Measurements from ENCODE around the gene ITGA2. TPM values are rescaled to one million over a fixed set of nuclear protein-coding genes. Genes with fewer than 3 reads are reported as not detected.
"Not testable (repeated sequence)": the region's sequence is repeated elsewhere in the genome, so short reads cannot be mapped to it uniquely, and the experiment has no call there.

ITGA2 gene
- total RNA-seq, 1 experiment from 2014 or later = 76.0 TPM

DNA sequence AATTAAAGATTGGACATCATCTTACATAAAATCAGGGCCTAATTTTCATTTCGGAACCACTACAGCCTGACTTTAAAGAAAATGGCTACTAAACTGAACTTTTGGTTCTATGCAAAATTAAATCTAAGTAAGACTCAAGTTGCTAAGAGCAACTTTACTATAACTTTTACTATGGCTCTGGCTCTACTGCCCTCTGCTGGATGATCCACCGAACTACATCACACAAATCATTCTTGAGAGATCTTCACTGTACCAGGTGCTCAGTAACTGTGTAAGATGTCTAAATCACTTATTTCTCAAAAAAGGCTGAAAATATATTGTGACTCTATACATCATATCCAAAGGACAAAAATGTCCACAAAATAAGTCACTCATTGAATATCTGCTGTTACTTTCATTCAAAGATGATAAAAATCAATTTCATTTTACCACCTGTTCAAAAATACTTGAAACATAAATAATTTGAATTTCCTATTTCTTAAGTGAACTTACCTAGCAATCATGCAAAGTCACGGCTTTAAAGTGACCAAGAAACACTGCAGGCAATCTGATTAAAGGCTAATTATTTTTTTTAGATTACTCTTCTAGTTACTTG is 106.9 kb downstream of the ITGA2 start:
- DNase-seq (ENCODE audit: low read depth) = peak; percentile 51

DNA sequence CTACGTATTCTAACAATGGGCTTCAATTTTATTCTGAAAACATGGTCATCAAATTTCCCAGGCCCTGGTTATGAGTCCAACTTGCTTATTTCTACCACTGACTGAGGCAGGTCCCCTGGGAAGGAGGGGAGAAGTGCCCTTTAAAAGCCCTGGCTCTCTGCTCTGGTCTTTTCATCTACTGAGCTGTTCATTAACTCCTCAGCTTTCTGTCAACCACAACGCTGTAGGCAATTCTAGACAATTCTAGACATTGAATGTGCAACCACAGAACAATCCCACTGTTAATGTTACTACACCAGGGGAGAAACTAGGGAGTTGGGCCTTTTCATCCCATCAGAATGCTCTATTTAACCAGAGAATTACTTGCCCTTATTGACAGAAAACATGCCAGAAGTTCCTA is 110.4 kb downstream of the ITGA2 start:
- DNase-seq (ENCODE audit: low read depth) = no peak

DNA sequence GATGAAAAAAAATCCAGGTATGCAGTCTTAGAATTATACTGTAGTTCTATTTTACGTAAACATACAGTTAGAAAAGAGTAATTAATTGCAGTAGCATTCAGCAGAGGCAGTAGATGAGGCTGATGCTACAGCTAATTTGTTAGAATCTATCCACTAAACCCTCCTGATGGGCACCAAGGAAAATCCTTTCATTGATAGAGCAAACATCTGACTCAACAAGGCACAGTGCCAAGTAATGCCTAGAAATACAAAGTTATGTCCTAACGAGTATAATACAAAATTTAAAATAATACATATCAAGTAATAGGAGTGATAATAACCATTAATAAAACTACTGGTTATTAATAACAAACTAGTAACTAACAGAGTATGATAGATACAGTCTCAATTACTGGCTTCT is 111.5 kb downstream of the ITGA2 start:
- DNase-seq (ENCODE audit: low read depth) = no peak

DNA sequence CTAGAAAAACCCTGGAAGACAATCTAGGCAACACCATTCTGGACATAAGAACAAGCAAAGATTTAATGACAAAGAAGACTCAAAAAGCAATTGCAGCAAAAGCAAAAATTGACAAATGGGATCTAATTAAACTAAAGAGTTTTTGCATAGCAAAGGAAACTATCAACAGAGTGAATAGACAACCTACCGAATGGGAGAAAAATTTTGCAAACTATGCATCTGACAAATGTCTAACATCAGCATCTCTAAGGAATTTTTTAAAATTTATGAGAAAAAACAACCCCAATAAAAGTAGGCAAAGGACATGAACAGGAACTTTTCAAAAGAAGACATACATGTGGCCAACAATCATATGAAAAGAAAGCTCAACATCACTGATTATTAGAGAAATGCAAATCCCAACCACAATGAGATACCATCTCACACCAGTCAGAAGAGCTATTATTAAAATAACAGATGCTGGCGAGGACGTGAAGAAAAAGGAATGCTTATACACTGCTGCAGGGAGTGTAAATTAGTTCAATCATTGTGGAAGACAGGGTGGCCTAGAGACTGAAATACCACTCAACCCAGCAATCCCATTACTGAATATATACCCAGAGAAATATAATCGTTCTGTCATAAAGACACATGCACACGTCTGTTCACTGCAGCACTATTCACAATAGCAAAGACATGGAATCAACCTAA is 116.6 kb downstream of the ITGA2 start:
- no peak for DNase-seq (ENCODE audit: low read depth)

DNA sequence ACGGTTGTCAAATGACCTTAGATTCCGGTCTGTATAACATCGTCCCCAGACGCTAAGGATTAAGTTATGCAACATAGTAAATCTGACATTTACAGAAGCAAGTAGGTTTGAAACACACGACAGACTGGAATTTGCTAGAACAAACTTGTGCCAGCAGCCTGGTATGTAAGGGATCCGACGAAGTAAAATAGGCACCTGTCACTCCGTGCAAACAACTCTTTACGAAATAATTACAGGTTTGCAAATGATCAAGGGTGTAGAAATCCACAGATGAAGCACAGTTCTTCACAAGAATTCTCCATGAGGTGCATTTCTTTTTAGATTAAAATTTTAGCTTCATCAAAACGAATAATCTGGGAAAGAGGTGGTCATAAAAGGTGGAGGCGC is 119.9 kb downstream of the ITGA2 start:
- DNase-seq (ENCODE audit: low read depth) = no peak

GRCh38 chr5:53109443-53110127 is 120.4 kb downstream of the ITGA2 start, which contains the start of gene MOCS2:
MOCS2 (minus strand) TSS chr5:53109757; CDS start chr5:53107174, 2,583 bp downstream.
- peak; percentile 87 for DNase-seq (ENCODE audit: low read depth)

DNA sequence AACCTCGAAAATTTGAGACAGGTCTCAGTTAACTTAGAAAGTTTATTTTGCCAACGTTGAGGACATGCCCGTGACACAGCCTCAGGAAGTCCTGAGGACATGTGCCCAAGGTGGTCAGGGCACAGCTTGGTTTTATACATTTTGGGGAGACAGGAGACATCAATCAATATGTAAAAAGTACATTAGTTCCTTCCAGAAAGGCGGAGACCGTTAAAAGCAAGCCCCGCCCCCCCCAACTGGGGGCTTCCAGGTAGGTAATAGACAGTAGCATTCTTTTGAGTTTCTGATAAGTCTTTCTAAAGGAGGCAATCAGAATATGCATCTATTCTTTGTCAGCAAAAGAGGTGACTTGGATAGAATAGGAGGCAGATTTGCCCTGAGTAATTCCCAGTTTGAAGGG is 121.0 kb downstream of the ITGA2 start:
- no peak for DNase-seq (ENCODE audit: low read depth)

- DNase-seq (ENCODE audit: low read depth) = no peak
Observed at GRCh38 chr5:53111139-53111538, 122.0 kb downstream of the ITGA2 start.

DNA sequence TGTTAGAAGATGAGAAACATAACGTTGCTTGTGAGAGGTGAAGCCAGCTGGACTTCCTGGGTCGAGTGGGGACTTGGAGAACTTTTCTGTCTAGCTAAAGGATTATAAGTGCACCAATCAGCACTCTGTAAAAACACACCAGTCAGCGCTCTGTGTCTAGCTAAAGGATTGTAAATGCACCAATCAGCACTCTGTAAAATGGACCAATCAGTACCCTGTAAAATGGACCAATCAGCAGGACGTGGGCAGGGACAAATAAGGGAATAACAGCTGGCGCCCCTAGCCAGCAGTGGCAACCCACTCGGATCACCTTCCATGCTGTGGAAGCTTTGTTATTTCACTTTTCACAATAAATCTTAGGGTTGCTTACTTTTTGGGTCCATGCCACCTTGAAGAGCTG is 123.2 kb downstream of the ITGA2 start:
- not testable (repeated sequence) for DNase-seq (ENCODE audit: low read depth)

DNA sequence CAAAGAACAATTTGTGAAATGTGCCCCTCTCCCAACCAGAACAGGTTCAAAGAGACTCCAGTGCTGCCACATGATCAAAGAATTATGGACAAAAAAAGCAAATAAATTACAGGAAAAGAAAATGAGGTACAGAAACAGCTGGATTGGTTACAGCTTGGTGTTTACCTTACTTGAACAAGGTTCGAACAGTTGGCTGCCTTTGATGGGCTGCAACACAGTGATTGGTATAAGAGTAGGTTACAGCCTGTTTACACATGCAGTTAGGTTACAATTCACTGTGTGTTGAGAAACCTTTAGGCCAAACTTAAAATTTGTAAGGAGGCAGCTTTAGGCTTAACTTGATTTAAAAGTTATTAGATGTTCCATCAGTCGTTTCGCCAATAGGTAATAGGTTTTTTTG is 123.8 kb downstream of the ITGA2 start:
- no peak for DNase-seq (ENCODE audit: low read depth)

GRCh38 chr5:53113947-53114346 is 124.8 kb downstream of the ITGA2 start:
- no peak for DNase-seq (ENCODE audit: low read depth)

DNA sequence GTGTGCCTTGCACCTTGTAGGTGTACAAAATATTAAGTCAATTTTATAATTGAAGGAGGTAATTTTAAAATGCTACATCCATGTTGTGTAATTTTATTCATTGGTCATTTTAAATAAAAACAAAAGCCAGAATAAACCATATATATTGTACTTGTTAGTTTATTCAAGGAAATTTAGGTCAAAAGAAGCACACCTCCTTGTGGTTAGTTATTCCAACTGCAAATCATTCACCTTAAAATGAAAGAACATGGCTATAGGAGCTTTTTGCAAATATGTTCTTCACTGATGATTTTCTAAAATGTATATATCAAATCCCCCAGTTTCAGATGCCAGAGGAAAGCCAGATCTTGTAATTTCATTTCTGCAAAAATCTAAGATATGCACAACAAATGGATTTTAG is 125.8 kb downstream of the ITGA2 start:
- DNase-seq (ENCODE audit: low read depth) = no peak

DNA sequence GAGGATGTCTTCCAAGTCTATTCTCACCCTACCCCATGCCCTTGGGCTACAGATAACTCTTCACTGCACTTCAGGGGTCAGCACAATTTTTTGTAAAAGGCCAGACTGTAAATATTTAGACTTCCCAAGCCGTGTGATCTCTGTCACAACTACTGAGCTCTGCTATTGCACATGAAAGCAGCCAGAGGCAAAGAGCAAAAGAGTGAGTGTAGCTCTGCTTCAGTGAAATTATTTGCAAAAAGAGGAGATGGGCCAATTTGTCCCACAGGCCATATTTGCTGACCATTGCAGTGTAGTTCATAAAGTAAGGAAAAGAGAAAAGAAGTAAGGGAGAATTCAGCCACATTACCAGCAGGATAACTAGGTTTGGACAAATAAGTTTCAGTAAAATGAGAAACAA is 127.4 kb downstream of the ITGA2 start:
- no peak for DNase-seq (ENCODE audit: low read depth)

DNA sequence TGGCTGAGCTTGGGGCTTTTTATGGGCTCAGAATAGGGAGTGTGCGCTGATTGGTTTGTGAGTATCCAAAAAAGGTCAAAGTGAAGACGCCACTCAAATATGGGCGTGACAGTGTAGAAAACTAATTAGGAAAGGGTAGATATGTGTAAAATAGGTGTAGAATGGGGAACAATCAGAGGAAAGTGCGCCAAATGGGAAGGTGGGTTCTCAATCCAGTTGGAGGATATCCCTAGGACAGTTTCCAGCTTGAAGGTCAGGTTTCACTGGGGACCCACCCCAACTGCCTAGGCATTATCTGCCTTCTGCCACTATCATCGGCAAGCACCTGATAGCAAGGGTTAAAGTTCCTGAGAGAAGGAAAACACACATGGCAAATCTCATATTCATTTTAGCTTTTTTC is 129.7 kb downstream of the ITGA2 start:
- no peak for DNase-seq (ENCODE audit: low read depth)

GRCh38 chr5:53120165-53120564 is 131.0 kb downstream of the ITGA2 start:
- no peak for DNase-seq (ENCODE audit: low read depth)

DNA sequence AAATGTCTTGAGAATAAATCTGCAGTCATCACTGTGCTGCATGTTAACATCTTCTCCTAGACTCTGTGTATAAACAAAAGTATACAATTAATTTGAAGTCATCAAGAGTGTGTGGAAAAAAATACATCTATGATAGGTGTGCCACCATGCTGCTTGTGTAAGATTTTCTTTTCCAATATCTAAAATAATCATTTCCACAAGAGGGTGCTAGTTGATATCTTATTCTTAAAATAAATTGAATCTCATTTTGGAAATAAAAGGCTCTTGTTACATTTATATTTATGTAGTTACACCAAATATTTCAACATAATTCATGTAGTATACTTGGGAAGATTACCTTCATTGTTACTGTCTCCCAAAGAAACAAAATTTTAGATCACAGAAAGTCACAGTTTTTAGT is 134.6 kb downstream of the ITGA2 start:
- DNase-seq (ENCODE audit: low read depth) = peak; percentile 33

DNA sequence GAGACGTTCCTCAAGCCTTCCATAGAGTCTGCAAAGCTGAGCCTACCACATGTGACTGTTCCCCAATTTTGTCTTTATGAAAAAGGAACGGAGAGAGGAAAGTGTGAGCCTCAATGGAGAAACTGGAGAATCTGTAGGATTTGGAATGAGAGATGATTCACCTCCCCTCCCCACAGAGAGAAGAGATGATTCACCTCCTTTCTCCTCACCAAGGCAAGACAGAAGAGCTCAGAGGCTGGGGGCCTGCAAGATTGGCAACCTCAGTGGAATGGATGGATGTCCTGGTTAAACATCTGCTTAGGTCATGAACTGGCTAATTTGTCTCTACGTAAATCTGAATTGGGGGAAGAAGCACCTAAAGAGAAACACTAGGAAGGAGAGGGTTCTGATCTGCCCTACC is 137.4 kb downstream of the ITGA2 start:
- peak; percentile 87 for DNase-seq (ENCODE audit: low read depth)

DNA sequence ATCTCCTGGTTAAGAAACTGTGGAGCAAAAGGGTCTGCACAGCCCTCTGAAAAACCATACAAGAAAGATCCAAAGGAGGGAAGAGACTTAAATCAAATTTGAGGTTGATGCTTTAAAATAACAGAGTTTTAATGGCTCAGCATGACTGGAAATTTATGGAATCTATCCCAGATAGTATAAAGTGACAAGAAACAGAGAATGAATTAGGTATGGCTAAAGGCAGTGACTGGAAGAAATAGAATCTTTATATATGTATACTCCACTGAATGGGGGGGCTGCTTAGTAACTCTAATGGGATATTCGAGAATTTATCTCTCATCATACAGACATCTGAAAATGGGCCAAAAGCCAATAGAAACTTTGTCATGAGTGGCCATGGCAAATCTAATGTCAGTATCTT is 138.0 kb downstream of the ITGA2 start:
- no peak for DNase-seq (ENCODE audit: low read depth)

- DNase-seq (ENCODE audit: low read depth) = no peak
Observed at GRCh38 chr5:53128481-53128880, 139.3 kb downstream of the ITGA2 start.

GRCh38 chr5:53130266-53130665 is 141.1 kb downstream of the ITGA2 start:
- DNase-seq (ENCODE audit: low read depth) = no peak

- no peak for DNase-seq (ENCODE audit: low read depth)
Observed at GRCh38 chr5:53133020-53133419, 143.9 kb downstream of the ITGA2 start.

All from HT1080 (cell line).